Keratinocyte (primary cell): ENCODE measurements around the gene VPS13A.

Experiments used
- CTCF ChIP-seq, 3 experiments: IDR thresholded peaks in 1 of 3; conservative IDR thresholded peaks in 1 of 3; optimal IDR thresholded peaks in 1 of 3; 2 replicates in 2 of 3; 3 replicates in 1 of 3; pipeline versions ENCODE3 to v1.5.1; 2011; ENCODE audit warnings: low read length in 3 of 3, mild to moderate bottlenecking in 3 of 3, moderate library complexity in 2 of 3, control low read depth in 1 of 3, inconsistent platforms in 1 of 3; ENCODE audit not compliant: insufficient read depth in 2 of 3; ENCODE audit errors: extremely low read depth in 1 of 3
- EZH2 ChIP-seq: IDR thresholded peaks from one replicate; pipeline ENCODE4 v1.6.1; 2012; ENCODE audit warnings: inconsistent platforms, mild to moderate bottlenecking, low read length, moderate library complexity

DNA sequence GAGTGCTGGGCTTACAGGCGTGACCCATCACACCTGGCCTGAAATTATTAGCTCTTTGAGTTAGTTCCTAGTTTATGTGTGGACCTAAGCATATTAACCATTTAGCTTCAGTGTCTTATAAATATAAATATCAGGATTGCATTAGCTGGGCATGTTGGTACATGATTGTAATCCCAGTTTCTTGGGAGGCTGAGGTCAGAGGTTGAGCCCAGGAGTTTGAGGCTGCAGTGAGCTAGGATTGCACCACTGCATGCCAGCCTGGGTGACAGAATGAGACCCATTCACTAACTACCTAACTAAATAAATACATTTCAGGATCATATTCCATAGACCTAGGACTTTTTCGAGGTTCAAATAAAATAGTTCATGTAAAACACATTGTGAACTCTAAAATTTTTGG lies 129.8 kb downstream of the VPS13A start:
- TF ChIP-seq CTCF (optimal IDR thresholded peaks at IDR 0.05 in 1 of 3, IDR thresholded peaks at IDR 0.05 in 1 of 3, conservative IDR thresholded peaks at IDR 0.05 in 1 of 3; ENCODE audit: extremely low read depth in 1 of 3, insufficient read depth in 2 of 3, low read length in 3 of 3) (no peak), EZH2 (no peak)
